ENCODE data around the gene PGLYRP2. TPM values are rescaled to one million over a fixed set of nuclear protein-coding genes. Genes with fewer than 3 reads are reported as not detected.

PGLYRP2 gene
- polyA plus RNA-seq, 3 donors, result 0.07 TPM; not detected in 2

GRCh38 chr19:15442142-15442920 lies 37.0 kb downstream of the PGLYRP2 start:
- no peak for DNase-seq (ENCODE audit: low read depth in 3 of 3, low spot score in 2 of 3)

GRCh38 chr19:15441317-15441716 lies 38.0 kb downstream of the PGLYRP2 start:
- no peak for DNase-seq (ENCODE audit: low read depth in 3 of 3, low spot score in 2 of 3)

- DNase-seq (ENCODE audit: low read depth in 3 of 3, low spot score in 2 of 3), result no peak
Observed at GRCh38 chr19:15439821-15440641, 39.3 kb downstream of the PGLYRP2 start.

GRCh38 chr19:15439078-15439799 lies 40.1 kb downstream of the PGLYRP2 start:
- DNase-seq (ENCODE audit: low read depth in 3 of 3, low spot score in 2 of 3), result no peak

GRCh38 chr19:15438577-15438976 lies 40.7 kb downstream of the PGLYRP2 start:
- DNase-seq (ENCODE audit: low read depth in 3 of 3, low spot score in 2 of 3), result no peak

GRCh38 chr19:15438124-15438496 lies 41.2 kb downstream of the PGLYRP2 start:
- DNase-seq (ENCODE audit: low read depth in 3 of 3, low spot score in 2 of 3), result no peak

GRCh38 chr19:15437355-15438123 lies 41.8 kb downstream of the PGLYRP2 start:
- DNase-seq (ENCODE audit: low read depth in 3 of 3, low spot score in 2 of 3), result no peak

- DNase-seq (ENCODE audit: low read depth in 3 of 3, low spot score in 2 of 3), result no peak
Observed at GRCh38 chr19:15436826-15437110, 42.5 kb downstream of the PGLYRP2 start.

GRCh38 chr19:15436012-15436825 lies 43.1 kb downstream of the PGLYRP2 start:
- DNase-seq (ENCODE audit: low read depth in 3 of 3, low spot score in 2 of 3), result no peak

- no peak for DNase-seq (ENCODE audit: low read depth in 3 of 3, low spot score in 2 of 3)
Observed at GRCh38 chr19:15433519-15434069, 45.7 kb downstream of the PGLYRP2 start.

- DNase-seq (ENCODE audit: low read depth in 3 of 3, low spot score in 2 of 3), result peak in 2 of 3 donors; percentile 73 to 80
Observed at GRCh38 chr19:15432629-15433518, 46.4 kb downstream of the PGLYRP2 start.

- no peak for DNase-seq (ENCODE audit: low read depth in 3 of 3, low spot score in 2 of 3)
Observed at GRCh38 chr19:15432018-15432494, 47.2 kb downstream of the PGLYRP2 start.

GRCh38 chr19:15431396-15432017 lies 47.8 kb downstream of the PGLYRP2 start:
- no peak for DNase-seq (ENCODE audit: low read depth in 3 of 3, low spot score in 2 of 3)

GRCh38 chr19:15430526-15431120 lies 48.7 kb downstream of the PGLYRP2 start:
- DNase-seq (ENCODE audit: low read depth in 3 of 3, low spot score in 2 of 3), result no peak

- DNase-seq (ENCODE audit: low read depth in 3 of 3, low spot score in 2 of 3), result no peak
Observed at GRCh38 chr19:15429825-15430467, 49.4 kb downstream of the PGLYRP2 start.

- DNase-seq (ENCODE audit: low read depth in 3 of 3, low spot score in 2 of 3), result no peak
Observed at GRCh38 chr19:15428956-15429824, 50.1 kb downstream of the PGLYRP2 start.
